Liver (tissue), 9 donors: Measurements from ENCODE around the gene IRGQ. TPM values are rescaled to one million over a fixed set of nuclear protein-coding genes. Genes with fewer than 3 reads are reported as not detected.

ENCODE experiments used
- DNase-seq: peaks from one replicate; pipeline ENCODE4 v3.0.0-alpha.2; 2017; ENCODE audit warnings: low spot score
- H3K27ac ChIP-seq, 2 donors: one replicate each; pipeline ENCODE4 v1.7.0; 2013; ENCODE audit warnings: inconsistent platforms in 2 of 2, low read length in 2 of 2, control low read depth in 1 of 2, low read depth in 1 of 2, mild to moderate bottlenecking in 1 of 2
- H3K27me3 ChIP-seq, 4 donors: one replicate each; pipeline versions ENCODE4 v1.6.1 to v1.7.0; 2013; ENCODE audit warnings: low read length in 3 of 4, inconsistent platforms in 1 of 4, mild to moderate bottlenecking in 1 of 4, moderate library complexity in 1 of 4; ENCODE audit not compliant: control insufficient read depth in 4 of 4, insufficient read depth in 4 of 4
- H3K36me3 ChIP-seq, 4 donors: one replicate each; pipeline versions ENCODE4 v1.6.1 to v1.7.0; 2013; ENCODE audit warnings: low read length in 3 of 4, mild to moderate bottlenecking in 3 of 4, low read depth in 1 of 4, moderate library complexity in 1 of 4; ENCODE audit not compliant: control insufficient read depth in 4 of 4, insufficient read depth in 3 of 4
- H3K4me1 ChIP-seq, 4 donors: one replicate each; pipeline versions ENCODE4 v1.6.1 to v1.7.0; 2013; ENCODE audit warnings: low read length in 3 of 4, mild to moderate bottlenecking in 3 of 4, moderate library complexity in 1 of 4; ENCODE audit not compliant: control insufficient read depth in 4 of 4, insufficient read depth in 4 of 4
- H3K4me3 ChIP-seq, 3 donors: one replicate each; pipeline versions ENCODE4 v1.6.1 to v1.7.0; 2013; ENCODE audit warnings: low read length in 3 of 3, control low read depth in 1 of 3, low read depth in 1 of 3, mild to moderate bottlenecking in 1 of 3
- H3K9ac ChIP-seq, 2 donors: one replicate each; pipeline ENCODE4 v1.7.0; 2013; ENCODE audit warnings: low read length in 2 of 2, mild to moderate bottlenecking in 2 of 2, moderate library complexity in 2 of 2, control low read depth in 1 of 2, low read depth in 1 of 2
- H3K9me3 ChIP-seq, 4 donors: one replicate each; pipeline versions ENCODE4 v1.6.1 to v1.7.0; 2013; ENCODE audit warnings: low read length in 3 of 4; ENCODE audit not compliant: control insufficient read depth in 4 of 4
- CTCF ChIP-seq: fragments of 150-350 bp; IDR thresholded peaks from 2 replicates; pipeline ENCODE4 v1.5.1; 2017; ENCODE audit warnings: improper control_type of control experiment, low read depth, low read length; ENCODE audit not compliant: missing input control
- EGR1 ChIP-seq, 2 donors: IDR thresholded peaks; 2 replicates each; pipeline ENCODE4 v1.6.1; 2016 to 2018; ENCODE audit warnings: antibody characterized with exemption in 2 of 2, low read depth in 2 of 2
- FOXA1 ChIP-seq: IDR thresholded peaks from 2 replicates; pipeline ENCODE4 v1.6.1; 2016; ENCODE audit warnings: antibody characterized with exemption
- FOXA2 ChIP-seq: IDR thresholded peaks from 2 replicates; pipeline ENCODE4 v1.6.1; 2016; ENCODE audit warnings: antibody characterized with exemption
- GABPA ChIP-seq, 2 donors: IDR thresholded peaks in 1 of 2; conservative IDR thresholded peaks in 1 of 2; 2 replicates each; pipeline ENCODE4 v1.6.1; 2016; ENCODE audit warnings: antibody characterized with exemption in 2 of 2, mild to moderate bottlenecking in 1 of 2, moderate library complexity in 1 of 2
- HNF4A ChIP-seq, 2 donors: conservative IDR thresholded peaks; 2 replicates each; pipeline ENCODE4 v1.6.1; 2016; ENCODE audit warnings: antibody characterized with exemption in 2 of 2, mild to moderate bottlenecking in 2 of 2
- HNF4G ChIP-seq: IDR thresholded peaks from 2 replicates; pipeline ENCODE4 v1.6.1; 2016; ENCODE audit warnings: antibody characterized with exemption
- JUND ChIP-seq, 2 donors: IDR thresholded peaks; 2 replicates each; pipeline ENCODE4 v1.6.1; 2016; ENCODE audit warnings: antibody characterized with exemption in 2 of 2
- MAX ChIP-seq: IDR thresholded peaks from 2 replicates; pipeline ENCODE4 v1.6.1; 2016; ENCODE audit warnings: antibody characterized with exemption
- NR2F2 ChIP-seq: IDR thresholded peaks from 2 replicates; pipeline ENCODE4 v1.6.1; 2016; ENCODE audit warnings: antibody characterized with exemption
- RAD21 ChIP-seq, 2 donors: IDR thresholded peaks; 2 replicates each; pipeline ENCODE4 v1.6.1; 2016; ENCODE audit warnings: antibody characterized with exemption in 2 of 2, mild to moderate bottlenecking in 2 of 2
- REST ChIP-seq: IDR thresholded peaks from 2 replicates; pipeline ENCODE4 v1.6.1; 2016; ENCODE audit warnings: antibody characterized with exemption, mild to moderate bottlenecking
- RXRA ChIP-seq, 2 donors: IDR thresholded peaks; 2 replicates each; pipeline ENCODE4 v1.6.1; 2017 to 2018; ENCODE audit warnings: antibody characterized with exemption in 2 of 2, mild to moderate bottlenecking in 1 of 2
- TAF1 ChIP-seq: conservative IDR thresholded peaks from 2 replicates; pipeline ENCODE4 v1.6.1; 2016; ENCODE audit warnings: antibody characterized with exemption, mild to moderate bottlenecking
- YY1 ChIP-seq: IDR thresholded peaks from 2 replicates; pipeline ENCODE4 v1.6.1; 2016; ENCODE audit warnings: antibody characterized with exemption, mild to moderate bottlenecking
- ZBTB33 ChIP-seq: IDR thresholded peaks from 2 replicates; pipeline ENCODE4 v1.6.1; 2016; ENCODE audit warnings: antibody characterized with exemption
- WGBS: extraction: QIAGEN DNeasy Blood & Tissue Kit; methylation state at CpG from one replicate; pipeline ENCODE4 v1.1.7; 2013; 5-methylcytosine and 5-hydroxymethylcytosine counted together
- polyA plus RNA-seq, 2 donors: library from polyadenylated mRNA; stranded (reverse) in 1 of 2; unstranded in 1 of 2; fragments of 200-250 nt in 1 of 2; fragments of >200 nt in 1 of 2; fragmentation: Nextera tagmentation in 1 of 2; extraction: Ambion mirVana in 1 of 2; gene quantifications; one replicate each; pipeline versions ENCODE4 v1.2.1 to v1.2.3, GENCODE V29; 2013 to 2015
- total RNA-seq, 2 donors: library from RNA; depleted of rRNA; stranded (reverse); fragments of >200 nt; gene quantifications; one replicate each; pipeline ENCODE4 v1.2.3, GENCODE V29; 2014
- donor health status: healthy.
- donor health status: healthy.
- donor health status: healthy.
- donor health status: healthy.
- donor health status: healthy.

Gene IRGQ
- total and polyA plus RNA-seq, 4 donors, result 2.8 to 15.5 (median 5.2) TPM

GRCh38 chr19:43594710-43595604, 977 bp downstream of the IRGQ start:
- Histone ChIP-seq H3K36me3 (peaks cover 8 to 30% (median 10%) of the 10 kb centered on the region in 4 donors), H3K9ac (peak overlapping the region; percentile 72 to 96), H3K4me3 (peak overlapping the region; percentile 70 to 83 (median 81)), H3K4me1 (peaks cover 6 to 40% (median 33%) of the 10 kb centered on the region in 4 donors), H3K9me3 (no peaks in the 10 kb centered on the region), H3K27ac (peak overlapping the region; percentile 84 to 88), H3K27me3 (no peaks in the 10 kb centered on the region)
- TF ChIP-seq CTCF (peak; percentile 57), RAD21 (IDR thresholded peaks at IDR 0.05) (peak; percentile 70 to 82), FOXA2 (no peak)
- 2% methylated on average over 64 of the region's 64 CpGs for WGBS
- peak; percentile 65 for DNase-seq

GRCh38 chr19:43594081-43594697, 1.7 kb downstream of the IRGQ start:
- H3K36me3 ChIP-seq, result peaks cover 5 to 32% (median 8%) of the 10 kb centered on the region in 4 donors
- DNase-seq, result no peak
- peaks cover 6 to 40% (median 33%) of the 10 kb centered on the region in 4 donors for H3K4me1 ChIP-seq
- H3K9ac ChIP-seq, result no peak overlapping the region
- TF ChIP-seq EGR1 (IDR thresholded peaks at IDR 0.05; ENCODE audit: low read depth in 2 of 2) (no peak), TAF1 (no peak), GABPA (IDR thresholded peaks at IDR 0.05 in 1 of 2, conservative IDR thresholded peaks at IDR 0.05 in 1 of 2) (no peak)
- H3K9me3 ChIP-seq, result no peaks in the 10 kb centered on the region
- no peaks in the 10 kb centered on the region for H3K27me3 ChIP-seq
- WGBS, result 95% methylated on average over 10 of the region's 10 CpGs
- H3K4me3 ChIP-seq, result peak overlapping the region in 1 of 3 donors; percentile 70
- no peak overlapping the region for H3K27ac ChIP-seq

GRCh38 chr19:43592800-43593350, 3.1 kb downstream of the IRGQ start:
- Histone ChIP-seq H3K27me3 (no peaks in the 10 kb centered on the region), H3K4me1 (peaks cover 6 to 29% (median 27%) of the 10 kb centered on the region in 4 donors), H3K9me3 (no peaks in the 10 kb centered on the region), H3K9ac (no peak overlapping the region), H3K4me3 (no peak overlapping the region), H3K27ac (no peak overlapping the region), H3K36me3 (peaks cover 4 to 28% (median 7%) of the 10 kb centered on the region in 4 donors)
- no peak for TF ChIP-seq GABPA (IDR thresholded peaks at IDR 0.05 in 1 of 2, conservative IDR thresholded peaks at IDR 0.05 in 1 of 2)
- no peak for TF ChIP-seq MAX
- TF ChIP-seq JUND (IDR thresholded peaks at IDR 0.05), result no peak
- no peak for TF ChIP-seq YY1
- TF ChIP-seq FOXA1, result no peak
- TF ChIP-seq HNF4G, result no peak
- TF ChIP-seq RXRA (IDR thresholded peaks at IDR 0.05), result no peak
- no peak for TF ChIP-seq TAF1
- TF ChIP-seq NR2F2, result no peak
- no peak for TF ChIP-seq FOXA2
- no peak for TF ChIP-seq EGR1 (IDR thresholded peaks at IDR 0.05; ENCODE audit: low read depth in 2 of 2)
- no peak for TF ChIP-seq REST
- no peak for TF ChIP-seq HNF4A (conservative IDR thresholded peaks at IDR 0.05)
- no peak for TF ChIP-seq ZBTB33
- WGBS, result 97% methylated on average over 37 of the region's 37 CpGs
- no peak for DNase-seq
